Measurements from ENCODE around the gene TNNI3K.

TNNI3K gene

DNA sequence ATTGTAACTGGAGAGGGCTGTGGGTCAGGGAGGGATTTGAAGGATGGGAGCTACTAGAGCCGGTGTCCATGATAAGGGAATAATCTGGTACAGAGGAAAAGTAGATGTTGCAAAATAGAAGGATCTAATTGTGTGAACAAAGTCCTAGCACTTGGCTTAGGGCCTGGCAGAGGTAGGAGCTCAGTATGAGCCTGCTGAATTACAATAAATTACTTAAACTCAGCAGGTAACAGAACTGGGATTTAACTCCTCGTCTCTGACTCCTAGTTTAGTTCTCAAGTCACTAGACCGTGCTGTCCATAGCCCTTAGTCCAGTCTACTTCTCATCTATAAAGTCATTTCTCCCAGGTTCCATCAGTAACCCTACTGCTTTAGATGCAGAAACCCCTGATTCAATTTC, 157.0 kb downstream of the TNNI3K start:
- no peak overlapping the region for H3K4me3 ChIP-seq (ENCODE audit: low read depth, low read length)
- POLR2A ChIA-PET, result no interaction called here
- DNase-seq (ENCODE audit: low read depth, low spot score), result no peak
- no peak for TF ChIP-seq CTCF (IDR thresholded peaks at IDR 0.05; ENCODE audit: insufficient read depth, low read length, missing control alignments)
- CTCF ChIA-PET, result no interaction called here

- DNase-seq (ENCODE audit: low read depth, low spot score), result no peak
- no peak overlapping the region for H3K4me3 ChIP-seq (ENCODE audit: low read depth, low read length)
- no peak for TF ChIP-seq CTCF (IDR thresholded peaks at IDR 0.05; ENCODE audit: insufficient read depth, low read length, missing control alignments)
- CTCF ChIA-PET, result no interaction called here
- POLR2A ChIA-PET, result no interaction called here
These were observed 157.7 kb downstream of the TNNI3K start for GRCh38 chr1:74392840-74393239.

DNA sequence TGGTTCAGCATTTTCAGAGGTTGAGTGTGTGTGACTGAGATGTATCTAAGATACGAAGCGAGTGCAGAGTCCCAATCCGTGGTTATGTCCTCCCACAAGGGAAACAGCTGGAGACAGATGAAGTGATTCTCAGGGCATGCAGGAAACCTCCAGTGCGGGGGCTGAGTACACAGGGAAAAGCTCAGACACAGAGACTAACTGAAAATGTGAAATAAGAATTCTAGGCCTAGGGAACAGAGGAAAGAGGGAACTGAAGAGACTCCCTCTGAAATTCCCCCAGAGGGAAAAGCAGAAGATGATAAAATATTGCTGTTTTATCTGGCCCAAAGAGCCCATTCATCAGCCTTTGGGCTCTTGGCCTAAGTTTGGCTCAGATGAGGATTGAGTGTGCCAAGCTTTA, 160.4 kb downstream of the TNNI3K start:
- POLR2A ChIA-PET, result no interaction called here

GRCh38 chr1:74396462-74396861, 161.3 kb downstream of the TNNI3K start:
- no peak for TF ChIP-seq CTCF (IDR thresholded peaks at IDR 0.05; ENCODE audit: insufficient read depth, low read length, missing control alignments)
- no peak overlapping the region for H3K4me3 ChIP-seq (ENCODE audit: low read depth, low read length)
- ChIA-PET POLR2A (no interaction called here), CTCF (no interaction called here)
- DNase-seq (ENCODE audit: low read depth, low spot score), result no peak

More for the DNA sequence above, 160.4 kb downstream of the TNNI3K start:
- H3K4me3 ChIP-seq (ENCODE audit: low read depth, low read length), result no peak overlapping the region
- CTCF ChIA-PET, result no interaction called here
- DNase-seq (ENCODE audit: low read depth, low spot score), result no peak
- TF ChIP-seq CTCF (IDR thresholded peaks at IDR 0.05; ENCODE audit: insufficient read depth, low read length, missing control alignments), result no peak

- no peak for TF ChIP-seq CTCF (IDR thresholded peaks at IDR 0.05; ENCODE audit: insufficient read depth, low read length, missing control alignments)
- no peak overlapping the region for H3K4me3 ChIP-seq (ENCODE audit: low read depth, low read length)
- CTCF ChIA-PET, result no interaction called here
- DNase-seq (ENCODE audit: low read depth, low spot score), result no peak
- POLR2A ChIA-PET, result no interaction called here
These were observed 161.7 kb downstream of the TNNI3K start for GRCh38 chr1:74396933-74397332.

DNA sequence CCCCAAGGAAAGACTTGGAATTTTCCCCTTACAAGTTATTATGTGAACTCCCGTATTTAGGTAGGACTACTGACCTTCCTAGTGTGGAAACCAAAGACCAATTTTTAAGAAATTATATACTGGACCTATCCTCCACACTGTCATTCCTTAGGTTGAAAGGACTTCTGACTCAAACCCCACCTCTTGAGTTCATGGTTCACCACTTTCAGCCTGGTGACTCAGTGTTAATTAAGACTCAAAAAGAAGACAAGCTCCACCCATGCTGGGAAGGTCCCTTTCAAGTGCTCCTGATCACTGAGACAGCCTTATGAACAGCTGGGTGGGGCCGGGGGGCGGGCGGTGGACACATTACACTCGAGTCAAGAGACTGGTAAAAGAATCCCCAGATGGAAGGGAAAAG, 164.1 kb downstream of the TNNI3K start:
- CTCF ChIA-PET, result no interaction called here
- POLR2A ChIA-PET, result no interaction called here
- no peak for DNase-seq (ENCODE audit: low read depth, low spot score)
- no peak overlapping the region for H3K4me3 ChIP-seq (ENCODE audit: low read depth, low read length)
- no peak for TF ChIP-seq CTCF (IDR thresholded peaks at IDR 0.05; ENCODE audit: insufficient read depth, low read length, missing control alignments)

Data from AG04449 (cell line).